ENCODE measurements around the gene ERBB4.

DNA sequence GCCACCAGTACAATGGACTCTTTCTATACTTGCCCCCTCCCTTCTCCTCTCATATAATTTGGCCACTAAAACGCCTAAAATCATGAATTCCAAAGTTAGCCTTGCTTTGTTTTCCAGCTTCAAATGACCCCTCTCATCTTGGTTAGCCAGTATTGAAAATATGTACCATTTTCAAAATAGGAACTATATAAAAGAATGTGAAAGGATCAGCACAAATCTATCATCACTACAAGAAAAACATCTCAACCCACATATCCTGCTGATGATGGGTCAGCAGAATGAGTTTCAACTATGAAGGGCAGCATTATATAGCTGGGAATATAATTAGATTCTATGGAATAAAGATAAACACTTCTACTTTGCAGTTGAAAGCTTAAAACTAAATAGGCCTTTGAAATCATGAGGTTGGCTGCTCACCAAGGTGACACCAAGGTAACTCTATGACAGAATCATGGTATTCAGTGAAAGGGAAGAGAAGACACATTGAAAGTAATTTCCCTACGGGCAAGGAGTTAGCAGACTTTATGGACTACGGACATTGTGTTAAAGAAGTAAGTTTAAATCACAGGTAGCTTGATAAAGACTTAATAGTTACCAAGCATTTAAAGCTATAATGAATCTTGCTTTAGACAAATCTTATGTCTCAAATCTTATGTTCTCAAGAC is 1109.2 kb downstream of the ERBB4 start:
- TF ChIP-seq, protein P1, sequence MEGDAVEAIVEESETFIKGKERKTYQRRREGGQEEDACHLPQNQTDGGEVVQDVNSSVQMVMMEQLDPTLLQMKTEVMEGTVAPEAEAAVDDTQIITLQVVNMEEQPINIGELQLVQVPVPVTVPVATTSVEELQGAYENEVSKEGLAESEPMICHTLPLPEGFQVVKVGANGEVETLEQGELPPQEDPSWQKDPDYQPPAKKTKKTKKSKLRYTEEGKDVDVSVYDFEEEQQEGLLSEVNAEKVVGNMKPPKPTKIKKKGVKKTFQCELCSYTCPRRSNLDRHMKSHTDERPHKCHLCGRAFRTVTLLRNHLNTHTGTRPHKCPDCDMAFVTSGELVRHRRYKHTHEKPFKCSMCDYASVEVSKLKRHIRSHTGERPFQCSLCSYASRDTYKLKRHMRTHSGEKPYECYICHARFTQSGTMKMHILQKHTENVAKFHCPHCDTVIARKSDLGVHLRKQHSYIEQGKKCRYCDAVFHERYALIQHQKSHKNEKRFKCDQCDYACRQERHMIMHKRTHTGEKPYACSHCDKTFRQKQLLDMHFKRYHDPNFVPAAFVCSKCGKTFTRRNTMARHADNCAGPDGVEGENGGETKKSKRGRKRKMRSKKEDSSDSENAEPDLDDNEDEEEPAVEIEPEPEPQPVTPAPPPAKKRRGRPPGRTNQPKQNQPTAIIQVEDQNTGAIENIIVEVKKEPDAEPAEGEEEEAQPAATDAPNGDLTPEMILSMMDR (IDR thresholded peaks at IDR 0.05) = no peak
- TF ChIP-seq POLR2A (IDR thresholded peaks at IDR 0.05) = no peak
- no peak for TF ChIP-seq POLR2AphosphoS5 (IDR thresholded peaks at IDR 0.05)

All from transverse colon (tissue), 4 donors.